K562 (cell line): ENCODE data around the gene POU2AF1.

Experiments
- BRCA1 ChIP-seq, 2 experiments: fragments of 450-650 bp in 1 of 2; sonication (generic) in 1 of 2; formaldehyde crosslinking in 1 of 2; IDR thresholded peaks; 2 replicates each; pipeline versions ENCODE4 v1.5.0 to v1.6.1; 2017 to 2020; ENCODE audit warnings: mild to moderate bottlenecking in 1 of 2, missing genetic modification reagents in 1 of 2
- EP400 ChIP-seq: fragments of 450-650 bp; IDR thresholded peaks from 2 replicates; pipeline ENCODE4 v1.6.1; 2017; ENCODE audit warnings: antibody characterized with exemption, mild to moderate bottlenecking, moderate library complexity
- ETS2 ChIP-seq: IDR thresholded peaks from 2 replicates; pipeline ENCODE4 v1.6.1; 2016; ENCODE audit warnings: borderline replicate concordance, missing genetic modification characterization, mild to moderate bottlenecking, moderate library complexity, missing compliant biosample characterization; ENCODE audit not compliant: poor library complexity, severe bottlenecking
- HDAC8 ChIP-seq: fragments of 450-650 bp; IDR thresholded peaks from 2 replicates; pipeline ENCODE4 v1.6.1; 2016; ENCODE audit warnings: mild to moderate bottlenecking, missing genetic modification characterization, moderate library complexity, missing compliant biosample characterization
- KDM5B ChIP-seq: fragments of 200-600 bp; sonication (generic); IDR thresholded peaks from 2 replicates; pipeline ENCODE4 v1.6.1; 2012; ENCODE audit warnings: low read depth, mild to moderate bottlenecking, moderate library complexity, low read length, control low read depth, inconsistent platforms; ENCODE audit not compliant: insufficient replicate concordance
- NR2C1 ChIP-seq, 2 experiments: fragments of 450-650 bp; IDR thresholded peaks; 2 replicates each; pipeline ENCODE4 v1.6.1; 2017; ENCODE audit warnings: mild to moderate bottlenecking in 2 of 2, antibody characterized with exemption in 1 of 2, inconsistent platforms in 1 of 2, missing compliant biosample characterization in 1 of 2, missing genetic modification characterization in 1 of 2
- POLR2AphosphoS5 ChIP-seq: IDR thresholded peaks from 2 replicates; pipeline ENCODE4 v1.6.1; 2011; ENCODE audit warnings: mild to moderate bottlenecking, low read depth, low read length, moderate library complexity; ENCODE audit not compliant: control insufficient read depth, insufficient read depth
- TF ChIP-seq, protein P1 (sequence below), 3 experiments: IDR thresholded peaks in 2 of 3; conservative IDR thresholded peaks in 1 of 3; 2 replicates each; pipeline ENCODE4 v1.5.1; 2011 to 2012; ENCODE audit warnings: low read length in 3 of 3, mild to moderate bottlenecking in 3 of 3, control low read depth in 2 of 3, improper control_type of control experiment in 1 of 3, inconsistent platforms in 1 of 3, low read depth in 1 of 3, mixed read lengths in 1 of 3, moderate library complexity in 1 of 3; ENCODE audit not compliant: insufficient read depth in 2 of 3
- TF ChIP-seq, protein P2 (sequence below): sonication (generic); formaldehyde crosslinking; IDR thresholded peaks from 2 replicates; pipeline ENCODE4 v1.8.0; 2022; ENCODE audit warnings: mild to moderate bottlenecking, missing genetic modification reagents

DNA sequence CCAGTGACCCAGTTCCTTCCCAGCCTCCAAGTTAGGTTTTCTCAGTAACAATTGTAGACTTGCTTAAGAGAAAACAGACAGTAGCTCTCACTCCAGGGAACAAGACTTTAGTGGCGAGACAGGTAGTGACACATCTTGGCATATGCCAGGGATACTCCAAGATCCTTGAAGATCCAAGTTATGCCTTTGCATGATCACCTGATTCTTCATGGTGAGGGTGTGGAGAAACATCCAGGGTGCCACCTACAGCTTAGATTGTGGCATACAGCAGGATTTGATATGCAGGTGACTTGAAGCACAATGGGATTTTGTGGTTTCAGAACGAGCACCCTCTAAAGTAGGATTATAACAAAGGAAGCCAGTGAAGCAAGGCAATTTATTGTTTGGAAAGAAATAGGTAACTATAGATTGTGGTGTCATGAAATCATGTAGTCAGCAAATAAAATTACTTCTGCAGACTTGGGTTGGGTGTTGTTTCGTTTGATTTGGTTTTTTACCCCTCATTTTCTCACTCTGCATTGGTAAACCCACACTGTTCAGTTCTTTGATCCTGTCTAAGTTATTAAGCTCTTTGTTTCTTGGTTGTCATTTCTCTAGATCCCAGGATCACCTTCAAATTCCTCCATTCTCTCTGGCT lies 71.5 kb downstream of the POU2AF1 start:
- no peak for TF ChIP-seq EP400
- TF ChIP-seq KDM5B = no peak
- TF ChIP-seq, protein P1, sequence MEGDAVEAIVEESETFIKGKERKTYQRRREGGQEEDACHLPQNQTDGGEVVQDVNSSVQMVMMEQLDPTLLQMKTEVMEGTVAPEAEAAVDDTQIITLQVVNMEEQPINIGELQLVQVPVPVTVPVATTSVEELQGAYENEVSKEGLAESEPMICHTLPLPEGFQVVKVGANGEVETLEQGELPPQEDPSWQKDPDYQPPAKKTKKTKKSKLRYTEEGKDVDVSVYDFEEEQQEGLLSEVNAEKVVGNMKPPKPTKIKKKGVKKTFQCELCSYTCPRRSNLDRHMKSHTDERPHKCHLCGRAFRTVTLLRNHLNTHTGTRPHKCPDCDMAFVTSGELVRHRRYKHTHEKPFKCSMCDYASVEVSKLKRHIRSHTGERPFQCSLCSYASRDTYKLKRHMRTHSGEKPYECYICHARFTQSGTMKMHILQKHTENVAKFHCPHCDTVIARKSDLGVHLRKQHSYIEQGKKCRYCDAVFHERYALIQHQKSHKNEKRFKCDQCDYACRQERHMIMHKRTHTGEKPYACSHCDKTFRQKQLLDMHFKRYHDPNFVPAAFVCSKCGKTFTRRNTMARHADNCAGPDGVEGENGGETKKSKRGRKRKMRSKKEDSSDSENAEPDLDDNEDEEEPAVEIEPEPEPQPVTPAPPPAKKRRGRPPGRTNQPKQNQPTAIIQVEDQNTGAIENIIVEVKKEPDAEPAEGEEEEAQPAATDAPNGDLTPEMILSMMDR (IDR thresholded peaks at IDR 0.05 in 2 of 3, conservative IDR thresholded peaks at IDR 0.05 in 1 of 3; ENCODE audit: insufficient read depth in 2 of 3, low read depth in 1 of 3, low read length in 3 of 3) = no peak
- TF ChIP-seq BRCA1 (IDR thresholded peaks at IDR 0.05) = no peak
- TF ChIP-seq BRCA1 (CRISPR knock-in tag; IDR thresholded peaks at IDR 0.05) = no peak
- no peak for TF ChIP-seq ETS2 (tag)
- TF ChIP-seq, protein P2, sequence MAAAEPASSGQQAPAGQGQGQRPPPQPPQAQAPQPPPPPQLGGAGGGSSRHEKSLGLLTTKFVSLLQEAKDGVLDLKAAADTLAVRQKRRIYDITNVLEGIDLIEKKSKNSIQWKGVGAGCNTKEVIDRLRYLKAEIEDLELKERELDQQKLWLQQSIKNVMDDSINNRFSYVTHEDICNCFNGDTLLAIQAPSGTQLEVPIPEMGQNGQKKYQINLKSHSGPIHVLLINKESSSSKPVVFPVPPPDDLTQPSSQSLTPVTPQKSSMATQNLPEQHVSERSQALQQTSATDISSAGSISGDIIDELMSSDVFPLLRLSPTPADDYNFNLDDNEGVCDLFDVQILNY = no peak
- no peak for TF ChIP-seq NR2C1 (IDR thresholded peaks at IDR 0.05)
- no peak for TF ChIP-seq NR2C1 (tag; IDR thresholded peaks at IDR 0.05)
- TF ChIP-seq HDAC8 = no peak
- TF ChIP-seq POLR2AphosphoS5 = no peak
